ENCODE data around the gene OR4K14. TPM values are rescaled to one million over a fixed set of nuclear protein-coding genes. Genes with fewer than 3 reads are reported as not detected.

OR4K14 gene
- total RNA-seq, result not detected in 2 replicates

GRCh38 chr14:20019257-20019865 is at the start of gene OR4K14:
TSS of gene OR4K14 (minus strand) at chr14:20019307. CDS start at chr14:20015193, 4,114 bp downstream.

GRCh38 chr14:20059745-20060144 is 40.6 kb upstream of the OR4K14 start, which contains the start of gene OR4L1:
TSS of gene OR4L1 (plus strand) at chr14:20060045. CDS start at chr14:20060045, 0 bp downstream.

GRCh38 chr14:20035938-20036337 is 16.8 kb upstream of the OR4K14 start, which contains the start of gene OR4K13:
TSS of gene OR4K13 (minus strand) at chr14:20036038. CDS start at chr14:20034758, 1,280 bp downstream.

GRCh38 chr14:20001863-20002262 is 17.2 kb downstream of the OR4K14 start, which contains the start of gene OR4Q2:
TSS of gene OR4Q2 (plus strand) at chr14:20002163.

GRCh38 chr14:19975291-19975690 is 43.8 kb downstream of the OR4K14 start, which contains the start of gene OR4K15:
TSS of gene OR4K15 (plus strand) at chr14:19975591. CDS start at chr14:19975591, 0 bp downstream.

Other genes starting within 250 kb of the OR4K14 start
- gene OR4M1, start 245.8 kb downstream of the OR4K14 start, total RNA-seq, result not detected in 2 replicates
- gene OR4N2, start 215.5 kb downstream of the OR4K14 start, total RNA-seq, result not detected in 2 replicates
- gene OR4K2, start 144.2 kb downstream of the OR4K14 start, total RNA-seq, result not detected in 2 replicates
- gene OR4K5, start 98.7 kb downstream of the OR4K14 start, total RNA-seq, result not detected in 2 replicates
- not detected in 2 replicates for gene OR4K1, start 88.4 kb downstream of the OR4K14 start, total RNA-seq
- not detected in 2 replicates for gene OR4K15, start 43.7 kb downstream of the OR4K14 start, total RNA-seq
- not detected in 2 replicates for gene OR4Q2, start 17.1 kb downstream of the OR4K14 start, total RNA-seq
- gene OR4K13, start 16.7 kb upstream of the OR4K14 start, total RNA-seq, result not detected in 2 replicates
- not detected in 2 replicates for gene OR4L1, start 40.7 kb upstream of the OR4K14 start, total RNA-seq
- gene OR4K17, start 91.4 kb upstream of the OR4K14 start, total RNA-seq, result not detected in 2 replicates
- not detected in 2 replicates for gene OR4N5, start 119.5 kb upstream of the OR4K14 start, total RNA-seq
- gene OR11G2, start 171.6 kb upstream of the OR4K14 start, total RNA-seq, result not detected in 2 replicates
- gene OR11H6, start 204.4 kb upstream of the OR4K14 start, total RNA-seq, result not detected in 2 replicates
- not detected in 2 replicates for gene OR11H7, start 209.7 kb upstream of the OR4K14 start, total RNA-seq
- gene OR11H4, start 220.0 kb upstream of the OR4K14 start, total RNA-seq, result not detected in 2 replicates

Measured in nasal cavity respiratory epithelium epithelial cell of viscerocranial mucosa (primary cell).